HepG2 (cell line): ENCODE measurements around the gene SCN2A. TPM values are rescaled to one million over a fixed set of nuclear protein-coding genes. Genes with fewer than 3 reads are reported as not detected.

ENCODE experiments used
- AGO1 ChIP-seq: fragments of 200-400 bp; formaldehyde crosslinking; IDR thresholded peaks from 2 replicates; pipeline ENCODE4 v1.6.1; 2017; ENCODE audit warnings: mild to moderate bottlenecking, low read depth, low read length, moderate library complexity; ENCODE audit not compliant: poor library complexity, severe bottlenecking
- CREB1 ChIP-seq, 2 experiments: fragments of 450-650 bp in 1 of 2; IDR thresholded peaks; 2 replicates each; pipeline ENCODE4 v1.6.1; 2016 to 2017; ENCODE audit warnings: control low read depth in 1 of 2, mild to moderate bottlenecking in 1 of 2, missing compliant biosample characterization in 1 of 2, missing genetic modification characterization in 1 of 2
- KDM3A ChIP-seq: IDR thresholded peaks from 2 replicates; pipeline ENCODE4 v1.6.1; 2018; ENCODE audit warnings: low read depth, missing compliant biosample characterization
- NFKB2 ChIP-seq: sonication (generic); formaldehyde crosslinking; IDR thresholded peaks from 2 replicates; pipeline ENCODE4 v1.4.0; 2020; ENCODE audit warnings: missing genetic modification reagents, borderline replicate concordance
- PRPF4 ChIP-seq: fragments of 200-400 bp; formaldehyde crosslinking; IDR thresholded peaks from 2 replicates; pipeline ENCODE4 v1.6.1; 2016; ENCODE audit warnings: low read length, low read depth; ENCODE audit not compliant: poor library complexity, severe bottlenecking
- REPIN1 ChIP-seq: sonication (generic); formaldehyde crosslinking; IDR thresholded peaks from 2 replicates; pipeline ENCODE4 v1.8.0; 2022; ENCODE audit warnings: missing genetic modification reagents, low read depth, mild to moderate bottlenecking, borderline replicate concordance
- RXRB ChIP-seq: IDR thresholded peaks from 2 replicates; pipeline ENCODE4 v1.6.1; 2016; ENCODE audit warnings: borderline replicate concordance, missing genetic modification reagents, missing compliant biosample characterization
- ZNF10 ChIP-seq: sonication (generic); formaldehyde crosslinking; IDR thresholded peaks from 2 replicates; pipeline ENCODE4 v1.4.0; 2020; ENCODE audit warnings: mild to moderate bottlenecking, low read depth, missing genetic modification reagents, borderline replicate concordance
- ZNF333 ChIP-seq: sonication (generic); formaldehyde crosslinking; IDR thresholded peaks from 2 replicates; pipeline ENCODE4 v1.4.0; 2020; ENCODE audit warnings: mild to moderate bottlenecking, missing genetic modification reagents, borderline replicate concordance
- ZNF501 ChIP-seq: sonication (generic); formaldehyde crosslinking; IDR thresholded peaks from 2 replicates; pipeline ENCODE4 v1.5.1; 2020; ENCODE audit warnings: mild to moderate bottlenecking, moderate library complexity, missing genetic modification reagents
- polyA plus RNA-seq, 8 experiments: library from polyadenylated mRNA; depleted of rRNA in 3 of 8; stranded (reverse) in 7 of 8; unstranded in 1 of 8; fragments of >200 nt; fragmentation: Illumina TruSeq in 4 of 8; extraction: Trizol in 4 of 8; gene quantifications; 2 replicates each; pipeline versions ENCODE4 v1.2.1 to v1.2.3, GENCODE V29; 2011 to 2016; ENCODE audit warnings: low read depth in 4 of 8, missing spikeins in 1 of 8, mixed read lengths in 1 of 8; ENCODE audit not compliant: insufficient read depth in 1 of 8
- total RNA-seq, 5 experiments: library from RNA; depleted of rRNA; stranded (reverse); fragments of >200 nt; fragmentation: Illumina TruSeq; extraction: Trizol; gene quantifications; 2 replicates each; pipeline ENCODE4 v1.2.3, GENCODE V29; 2016; ENCODE audit warnings: low read depth in 1 of 5
- TF ChIP-seq, protein P1 (sequence below): sonication (generic); formaldehyde crosslinking; IDR thresholded peaks from 2 replicates; pipeline ENCODE4 v1.4.0; 2020; ENCODE audit warnings: missing genetic modification reagents
- TF ChIP-seq, protein P2 (sequence below): sonication (generic); formaldehyde crosslinking; IDR thresholded peaks from 2 replicates; pipeline ENCODE4 v1.4.0; 2020; ENCODE audit warnings: missing genetic modification reagents, borderline replicate concordance

SCN2A gene
- total and polyA plus RNA-seq, 2 of the 13 experiments (the other 11 are each of a cell fraction or from before 2014, with no cell fraction given) = 0.20 to 0.30 TPM

DNA sequence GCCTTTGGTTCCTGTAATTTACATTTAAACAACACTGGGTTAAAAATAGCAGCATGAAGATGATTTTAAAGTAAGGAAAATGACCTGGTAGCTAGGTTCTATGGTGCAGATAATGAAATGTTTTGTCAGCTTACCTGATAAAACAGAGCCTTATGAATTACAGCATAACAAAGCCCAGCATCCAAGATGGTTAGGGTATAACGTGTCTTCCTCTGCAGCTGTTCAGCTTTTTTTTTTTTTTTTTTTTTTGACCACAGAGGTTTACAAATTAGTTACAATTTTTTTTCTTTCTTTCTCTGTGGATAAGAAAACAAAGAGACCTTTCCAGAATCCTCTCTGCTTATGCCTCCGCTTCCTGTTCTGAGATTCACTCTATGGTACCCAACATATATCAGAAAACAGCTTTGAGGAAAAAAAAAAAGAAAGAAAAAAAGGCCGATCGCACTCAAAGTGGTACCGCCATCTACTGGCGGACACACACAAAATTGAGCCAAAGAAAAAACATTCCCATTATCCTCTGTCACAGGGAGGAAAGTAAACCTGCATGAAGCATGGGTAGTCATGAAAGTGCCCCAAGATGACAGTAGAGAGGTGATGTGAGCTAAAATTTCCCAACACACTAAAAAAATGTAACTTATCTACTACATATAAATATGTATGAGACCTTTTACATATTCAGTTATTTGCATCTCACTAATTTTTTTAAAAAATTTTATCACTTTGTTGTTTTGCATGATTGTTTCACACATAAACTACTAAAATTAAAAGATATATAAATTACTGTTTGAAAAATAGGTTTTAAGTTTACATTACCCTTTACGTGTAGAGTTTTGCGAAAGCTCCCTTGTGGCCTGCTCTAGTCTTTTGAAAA lies 35.3 kb upstream of the SCN2A start, which contains the start of gene SCN3A (continued):
- TF ChIP-seq CREB1 (IDR thresholded peaks at IDR 0.05) (no peak), CREB1 (CRISPR knock-in tag; IDR thresholded peaks at IDR 0.05) (peak; percentile 22; the same call in 1 of the 2 replicates), PRPF4 (no peak), ZNF501 (CRISPR knock-in tag) (no peak), NFKB2 (no peak), REPIN1 (no peak), ZNF333 (CRISPR knock-in tag) (no peak), KDM3A (no peak), AGO1 (no peak), ZNF10 (CRISPR knock-in tag) (no peak), RXRB (CRISPR knock-in tag) (0 out of 2 replicates have a peak, but pooled peaks have one; percentile 10)
- TF ChIP-seq, protein P1, sequence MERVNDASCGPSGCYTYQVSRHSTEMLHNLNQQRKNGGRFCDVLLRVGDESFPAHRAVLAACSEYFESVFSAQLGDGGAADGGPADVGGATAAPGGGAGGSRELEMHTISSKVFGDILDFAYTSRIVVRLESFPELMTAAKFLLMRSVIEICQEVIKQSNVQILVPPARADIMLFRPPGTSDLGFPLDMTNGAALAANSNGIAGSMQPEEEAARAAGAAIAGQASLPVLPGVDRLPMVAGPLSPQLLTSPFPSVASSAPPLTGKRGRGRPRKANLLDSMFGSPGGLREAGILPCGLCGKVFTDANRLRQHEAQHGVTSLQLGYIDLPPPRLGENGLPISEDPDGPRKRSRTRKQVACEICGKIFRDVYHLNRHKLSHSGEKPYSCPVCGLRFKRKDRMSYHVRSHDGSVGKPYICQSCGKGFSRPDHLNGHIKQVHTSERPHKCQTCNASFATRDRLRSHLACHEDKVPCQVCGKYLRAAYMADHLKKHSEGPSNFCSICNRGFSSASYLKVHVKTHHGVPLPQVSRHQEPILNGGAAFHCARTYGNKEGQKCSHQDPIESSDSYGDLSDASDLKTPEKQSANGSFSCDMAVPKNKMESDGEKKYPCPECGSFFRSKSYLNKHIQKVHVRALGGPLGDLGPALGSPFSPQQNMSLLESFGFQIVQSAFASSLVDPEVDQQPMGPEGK = no peak
- TF ChIP-seq, protein P2, sequence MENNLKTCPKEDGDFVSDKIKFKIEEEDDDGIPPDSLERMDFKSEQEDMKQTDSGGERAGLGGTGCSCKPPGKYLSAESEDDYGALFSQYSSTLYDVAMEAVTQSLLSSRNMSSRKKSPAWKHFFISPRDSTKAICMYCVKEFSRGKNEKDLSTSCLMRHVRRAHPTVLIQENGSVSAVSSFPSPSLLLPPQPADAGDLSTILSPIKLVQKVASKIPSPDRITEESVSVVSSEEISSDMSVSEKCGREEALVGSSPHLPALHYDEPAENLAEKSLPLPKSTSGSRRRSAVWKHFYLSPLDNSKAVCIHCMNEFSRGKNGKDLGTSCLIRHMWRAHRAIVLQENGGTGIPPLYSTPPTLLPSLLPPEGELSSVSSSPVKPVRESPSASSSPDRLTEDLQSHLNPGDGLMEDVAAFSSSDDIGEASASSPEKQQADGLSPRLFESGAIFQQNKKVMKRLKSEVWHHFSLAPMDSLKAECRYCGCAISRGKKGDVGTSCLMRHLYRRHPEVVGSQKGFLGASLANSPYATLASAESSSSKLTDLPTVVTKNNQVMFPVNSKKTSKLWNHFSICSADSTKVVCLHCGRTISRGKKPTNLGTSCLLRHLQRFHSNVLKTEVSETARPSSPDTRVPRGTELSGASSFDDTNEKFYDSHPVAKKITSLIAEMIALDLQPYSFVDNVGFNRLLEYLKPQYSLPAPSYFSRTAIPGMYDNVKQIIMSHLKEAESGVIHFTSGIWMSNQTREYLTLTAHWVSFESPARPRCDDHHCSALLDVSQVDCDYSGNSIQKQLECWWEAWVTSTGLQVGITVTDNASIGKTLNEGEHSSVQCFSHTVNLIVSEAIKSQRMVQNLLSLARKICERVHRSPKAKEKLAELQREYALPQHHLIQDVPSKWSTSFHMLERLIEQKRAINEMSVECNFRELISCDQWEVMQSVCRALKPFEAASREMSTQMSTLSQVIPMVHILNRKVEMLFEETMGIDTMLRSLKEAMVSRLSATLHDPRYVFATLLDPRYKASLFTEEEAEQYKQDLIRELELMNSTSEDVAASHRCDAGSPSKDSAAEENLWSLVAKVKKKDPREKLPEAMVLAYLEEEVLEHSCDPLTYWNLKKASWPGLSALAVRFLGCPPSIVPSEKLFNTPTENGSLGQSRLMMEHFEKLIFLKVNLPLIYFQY (CRISPR knock-in tag) = 0 out of 2 replicates have a peak, but pooled peaks have one; percentile 15
